SKM-1 treated with dmso at 0.1 percent for 144 hours (cell line): Measurements from ENCODE around the gene TMEM9.
"Not testable (repeated sequence)": the region's sequence is repeated elsewhere in the genome, so short reads cannot be mapped to it uniquely, and the experiment has no call there.

Source experiments
- DNase-seq: peaks from one replicate; lab custom pipeline; 2025; ENCODE audit not compliant: unreplicated experiment; lab: John Stamatoyannopoulos, UW

Gene TMEM9

DNA sequence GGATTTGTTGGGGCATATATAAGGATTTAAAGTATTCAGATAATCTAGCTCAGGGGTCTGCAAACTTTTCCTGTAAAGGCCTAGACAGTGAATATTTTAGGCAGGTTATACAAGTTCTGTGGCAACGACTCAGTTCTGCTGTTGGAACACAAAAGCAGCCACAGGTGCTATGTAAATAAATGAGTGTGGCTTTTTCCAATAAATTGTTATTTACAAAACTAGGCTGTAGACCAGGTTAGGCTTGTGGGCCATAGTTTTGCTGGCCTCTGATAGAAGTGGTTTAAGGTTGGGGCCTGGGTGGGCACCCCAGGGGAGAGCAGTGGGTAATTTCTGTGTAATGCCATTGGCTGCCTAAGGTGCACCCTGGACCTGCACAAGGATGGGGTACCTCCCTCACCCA is 19.5 kb upstream of the TMEM9 start:
- no peak for DNase-seq

DNA sequence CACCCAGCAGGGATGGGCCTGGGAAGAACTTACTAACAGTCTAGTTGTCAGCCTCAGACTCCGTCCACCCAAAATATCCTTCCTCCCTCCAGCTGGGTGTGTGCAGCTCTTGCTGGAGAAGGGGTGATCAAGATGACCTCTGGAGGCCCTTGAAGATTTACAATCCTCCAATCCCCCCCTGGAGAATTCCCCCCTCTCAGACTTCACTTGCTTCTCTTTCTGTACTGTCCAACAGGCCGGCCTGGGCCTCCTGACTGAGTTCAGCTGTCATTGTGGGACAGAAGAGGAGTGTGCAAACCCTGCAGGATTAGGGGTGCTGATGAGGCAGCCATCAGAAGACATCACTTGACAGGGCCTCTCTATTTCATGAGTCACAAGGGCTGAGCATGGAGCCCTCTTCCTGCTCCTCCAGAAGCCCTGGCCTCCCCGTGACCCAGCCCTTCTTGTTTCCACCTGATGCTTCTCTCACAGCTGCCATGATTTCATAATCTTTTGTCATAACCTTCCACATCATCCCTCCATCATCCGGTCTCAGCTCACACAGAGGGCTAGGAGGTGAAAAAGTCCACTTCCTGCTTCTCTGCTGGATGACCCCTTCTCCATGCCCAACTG is 18.8 kb upstream of the TMEM9 start:
- peak; percentile 35 for DNase-seq

GRCh38 chr1:201172326-201172725 is 18.1 kb upstream of the TMEM9 start:
- DNase-seq = no peak

DNA sequence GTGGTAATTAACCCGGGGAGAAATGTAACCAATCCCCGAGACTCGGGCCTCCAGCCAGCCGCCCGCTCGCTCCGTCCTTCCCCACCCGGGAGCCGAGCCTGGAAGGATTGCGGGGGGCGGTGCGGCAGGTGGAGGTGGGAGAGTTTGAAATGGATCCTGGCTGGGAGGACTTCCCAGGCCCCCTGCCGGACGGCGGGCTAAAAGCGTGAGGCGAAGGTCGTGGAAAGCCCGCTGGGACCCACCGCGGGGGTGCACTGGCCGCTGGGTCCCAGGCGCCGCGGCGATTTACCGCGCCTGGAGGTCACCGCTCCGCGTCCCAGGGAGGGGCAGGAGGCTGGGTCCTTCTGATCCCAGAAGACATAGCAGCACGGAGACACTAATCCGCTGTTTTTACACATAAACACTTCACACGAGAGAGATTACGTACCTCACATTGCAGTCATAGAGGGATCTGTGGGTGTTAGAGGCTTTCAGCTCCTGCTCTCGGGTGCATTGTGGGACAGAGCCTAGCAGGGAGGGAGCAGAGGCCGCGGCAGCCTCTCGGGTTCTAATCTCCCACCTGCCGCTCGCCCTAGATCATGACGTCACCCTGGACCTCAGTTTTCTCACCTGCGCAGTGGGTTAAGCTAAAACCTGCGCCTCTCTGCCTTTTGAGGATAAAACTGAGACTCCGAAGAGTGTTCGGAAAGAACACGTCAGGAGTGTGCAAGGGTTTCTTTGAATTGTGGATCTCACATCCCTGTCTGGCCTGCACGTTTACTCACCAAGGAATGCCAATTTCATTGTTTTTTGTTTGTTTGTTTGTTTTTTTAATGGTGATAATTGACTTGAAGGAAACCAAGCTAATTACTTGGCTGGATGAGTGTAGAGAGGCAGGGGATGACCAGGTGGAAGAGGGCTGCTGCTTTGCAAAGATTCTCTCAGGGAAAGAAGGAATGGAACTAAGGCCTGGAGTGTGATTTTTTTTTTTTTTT is 17.1 kb upstream of the TMEM9 start:
- peak; percentile 41 for DNase-seq

GRCh38 chr1:201170533-201171062 is 16.3 kb upstream of the TMEM9 start:
- DNase-seq = peak; percentile 96

GRCh38 chr1:201169971-201170532 is 15.8 kb upstream of the TMEM9 start:
- DNase-seq = no peak

GRCh38 chr1:201169203-201169602 is 14.9 kb upstream of the TMEM9 start:
- DNase-seq = no peak

DNA sequence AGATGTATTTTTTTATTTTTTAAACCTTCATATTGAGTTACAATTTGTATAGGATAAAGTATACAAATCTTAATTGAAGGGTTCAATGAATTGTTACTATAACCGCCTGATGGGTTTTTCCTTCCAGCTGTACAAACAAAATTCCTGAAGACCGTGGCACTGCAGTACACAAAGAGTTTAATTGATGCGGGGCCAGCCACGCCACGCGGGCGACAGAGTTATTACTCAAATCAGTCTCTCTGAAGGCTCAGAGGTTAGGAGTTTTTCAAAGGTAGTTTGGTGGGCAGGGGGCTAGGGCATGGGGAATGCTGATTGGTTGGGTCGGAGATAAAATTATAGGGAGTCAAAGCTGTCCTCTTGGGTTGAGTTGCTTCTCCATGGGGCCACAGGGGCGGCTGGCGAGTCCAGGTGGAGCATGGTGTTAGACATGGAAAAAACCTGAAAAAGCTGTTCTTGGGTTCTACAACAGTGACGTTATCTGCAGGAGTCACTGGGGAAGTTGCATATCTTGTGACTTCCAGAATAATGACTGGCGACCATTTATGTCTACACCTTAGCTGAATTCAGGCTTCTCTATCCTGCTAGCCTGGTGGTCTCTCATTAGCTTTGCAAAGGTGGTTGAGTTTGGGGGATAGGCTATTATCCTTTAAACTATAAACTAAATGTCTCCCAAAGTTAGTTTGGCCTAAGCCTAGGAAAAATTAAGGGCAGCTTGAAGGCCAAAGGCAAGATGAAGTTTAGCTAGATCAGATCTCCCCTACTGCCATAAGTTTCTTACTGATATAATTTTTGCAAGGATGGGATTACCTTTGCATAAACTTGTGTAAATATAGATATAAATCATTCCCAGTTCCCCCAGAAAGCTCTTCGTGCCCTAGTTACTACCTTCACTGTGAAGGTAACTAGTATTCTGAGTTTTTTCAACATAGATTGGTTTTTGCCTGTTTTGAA is 13.0 kb upstream of the TMEM9 start:
- DNase-seq = no peak

GRCh38 chr1:201164645-201165044 is 10.4 kb upstream of the TMEM9 start:
- no peak for DNase-seq

DNA sequence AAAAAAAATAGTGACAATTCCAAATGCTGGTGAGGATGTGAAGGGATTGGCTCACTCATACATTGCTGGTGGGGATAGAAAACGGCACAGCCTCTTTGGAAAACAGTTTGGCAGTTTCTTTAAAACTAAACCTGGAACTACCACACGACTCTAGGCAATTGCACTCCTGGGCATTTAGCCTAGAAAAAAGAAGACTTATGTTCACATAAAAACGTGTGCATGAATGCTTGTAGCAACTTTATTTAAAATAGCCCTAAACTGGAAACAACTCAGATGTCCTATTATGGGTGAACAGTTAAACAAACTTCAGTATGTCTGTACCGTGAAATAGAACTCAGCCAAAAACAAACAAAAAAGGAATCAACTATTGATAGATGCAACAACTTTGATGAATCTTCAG is 9.4 kb upstream of the TMEM9 start:
- no peak for DNase-seq

GRCh38 chr1:201163036-201163435 is 8.8 kb upstream of the TMEM9 start:
- not testable (repeated sequence) for DNase-seq

- no peak for DNase-seq
Measured at GRCh38 chr1:201157949-201158348, 3.7 kb upstream of the TMEM9 start.

GRCh38 chr1:201156819-201157218 is 2.5 kb upstream of the TMEM9 start:
- no peak for DNase-seq

- DNase-seq = no peak
Measured at GRCh38 chr1:201156346-201156745, 2.1 kb upstream of the TMEM9 start.

DNA sequence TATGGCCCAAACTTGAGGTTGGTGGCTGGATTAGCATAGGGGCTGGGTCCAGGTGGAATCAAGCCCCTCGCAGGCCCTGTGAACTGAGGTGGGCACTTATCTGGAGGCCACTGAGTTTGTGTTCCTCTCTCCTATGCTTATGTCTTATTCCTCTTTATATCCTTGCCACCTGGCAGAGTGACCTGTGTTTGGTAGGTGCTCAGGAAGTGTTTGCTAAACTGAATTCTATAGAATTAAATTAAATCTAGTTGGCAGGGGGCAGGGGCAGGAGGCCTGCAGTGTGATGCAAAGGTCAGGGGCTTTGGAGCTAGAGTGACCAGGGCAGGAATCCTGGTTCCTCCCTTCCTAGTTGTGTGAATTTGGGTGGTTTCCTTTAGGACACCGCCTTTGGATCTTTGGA is 1.1 kb upstream of the TMEM9 start:
- no peak for DNase-seq

- DNase-seq = peak; percentile 74
Measured at GRCh38 chr1:201153474-201154388, 543 bp downstream of the TMEM9 start.

- DNase-seq = peak; percentile 48
Measured at GRCh38 chr1:201149400-201149799, 4.9 kb downstream of the TMEM9 start.

GRCh38 chr1:201147396-201148015 is 6.8 kb downstream of the TMEM9 start:
- no peak for DNase-seq
